H1 (cell line): Measurements from ENCODE around the gene DCLRE1B.

Experiments used
- CBX5 ChIP-seq: fragments of 300-800, 300-1000 bp; sonication (generic); IDR thresholded peaks from 2 replicates; pipeline ENCODE4 v1.7.1; 2016; ENCODE audit warnings: antibody characterized with exemption, low read length, low read depth
- EP300 ChIP-seq, 2 experiments: IDR thresholded peaks; 1 replicate in 1 of 2; 2 replicates in 1 of 2; pipeline ENCODE4 v1.6.1; 2011 to 2012; ENCODE audit warnings: low read depth in 2 of 2, low read length in 2 of 2, mild to moderate bottlenecking in 2 of 2, borderline replicate concordance in 1 of 2, inconsistent platforms in 1 of 2, moderate library complexity in 1 of 2
- POLR2AphosphoS5 ChIP-seq: IDR thresholded peaks from 2 replicates; pipeline ENCODE4 v1.6.1; 2011; ENCODE audit warnings: low read depth, low read length
- RAD21 ChIP-seq, 2 experiments: IDR thresholded peaks in 1 of 2; conservative IDR thresholded peaks in 1 of 2; 2 replicates each; pipeline ENCODE4 v1.6.1; 2011; ENCODE audit warnings: low read depth in 2 of 2, low read length in 2 of 2, improper control_type of control experiment in 1 of 2, inconsistent platforms in 1 of 2, mild to moderate bottlenecking in 1 of 2, moderate library complexity in 1 of 2
- SIN3A ChIP-seq, 2 experiments: IDR thresholded peaks in 1 of 2; conservative IDR thresholded peaks in 1 of 2; 2 replicates each; pipeline ENCODE4 v1.6.1; 2011 to 2012; ENCODE audit warnings: low read length in 2 of 2, improper control_type of control experiment in 1 of 2, low read depth in 1 of 2, mild to moderate bottlenecking in 1 of 2
- TF ChIP-seq, protein P1 (sequence below): IDR thresholded peaks from 2 replicates; pipeline ENCODE4 v1.6.1; 2012; ENCODE audit warnings: inconsistent platforms
- TF ChIP-seq, protein P2 (sequence below): IDR thresholded peaks from 2 replicates; pipeline ENCODE4 v1.6.1; 2011; ENCODE audit warnings: low read depth, mild to moderate bottlenecking, low read length; ENCODE audit not compliant: insufficient read depth

- TF ChIP-seq CBX5 (no peak), SIN3A (conservative IDR thresholded peaks at IDR 0.05 in 1 of 2, IDR thresholded peaks at IDR 0.05 in 1 of 2; ENCODE audit: low read depth in 1 of 2, low read length in 2 of 2) (no peak), RAD21 (IDR thresholded peaks at IDR 0.05 in 1 of 2, conservative IDR thresholded peaks at IDR 0.05 in 1 of 2; ENCODE audit: low read depth in 2 of 2, low read length in 2 of 2) (no peak), POLR2AphosphoS5 (no peak), EP300 (IDR thresholded peaks at IDR 0.05; ENCODE audit: borderline replicate concordance in 1 of 2, low read depth in 2 of 2, low read length in 2 of 2) (no peak)
- TF ChIP-seq, protein P1, sequence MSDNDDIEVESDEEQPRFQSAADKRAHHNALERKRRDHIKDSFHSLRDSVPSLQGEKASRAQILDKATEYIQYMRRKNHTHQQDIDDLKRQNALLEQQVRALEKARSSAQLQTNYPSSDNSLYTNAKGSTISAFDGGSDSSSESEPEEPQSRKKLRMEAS = no peak
- TF ChIP-seq, protein P2, sequence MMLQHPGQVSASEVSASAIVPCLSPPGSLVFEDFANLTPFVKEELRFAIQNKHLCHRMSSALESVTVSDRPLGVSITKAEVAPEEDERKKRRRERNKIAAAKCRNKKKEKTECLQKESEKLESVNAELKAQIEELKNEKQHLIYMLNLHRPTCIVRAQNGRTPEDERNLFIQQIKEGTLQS = no peak
These were observed 52.9 kb downstream of the DCLRE1B start for GRCh38 chr1:113957984-113958383.
